ENCODE data around the gene CABP2.

Gene CABP2

GRCh38 chr11:67469508-67469811 lies 53.8 kb downstream of the CABP2 start:
- no peak for DNase-seq

All from kidney glomerular epithelial cell (primary cell).